ENCODE data around the gene KIAA1671.

The KIAA1671 gene

DNA sequence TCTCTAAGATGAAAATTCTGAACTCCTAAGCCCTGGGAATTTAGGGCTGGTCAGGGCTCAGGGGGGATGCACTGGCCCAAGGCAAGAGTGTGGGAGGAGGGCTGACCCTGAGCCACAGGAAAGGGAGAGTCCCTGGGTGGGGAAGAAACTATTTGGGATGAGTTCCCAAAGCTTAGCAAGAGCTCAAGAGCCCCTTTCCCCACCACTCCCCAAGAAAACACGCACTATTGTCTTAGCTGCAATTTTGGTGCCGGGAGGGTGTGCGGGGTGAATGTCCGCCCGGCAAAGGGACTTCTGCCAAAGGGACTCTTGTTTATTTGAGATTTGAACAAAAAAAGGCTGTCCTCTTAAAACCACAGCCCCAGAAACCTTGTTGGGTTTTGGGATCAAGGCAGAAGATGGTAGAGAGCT, 37.0 kb downstream of the KIAA1671 start:
- in situ Hi-C loops (cut with HindIII; ENCODE audit: low pct_ligation_motif_present, low sequenced_read_pairs), result no loop called here
- TF ChIP-seq, protein P1, sequence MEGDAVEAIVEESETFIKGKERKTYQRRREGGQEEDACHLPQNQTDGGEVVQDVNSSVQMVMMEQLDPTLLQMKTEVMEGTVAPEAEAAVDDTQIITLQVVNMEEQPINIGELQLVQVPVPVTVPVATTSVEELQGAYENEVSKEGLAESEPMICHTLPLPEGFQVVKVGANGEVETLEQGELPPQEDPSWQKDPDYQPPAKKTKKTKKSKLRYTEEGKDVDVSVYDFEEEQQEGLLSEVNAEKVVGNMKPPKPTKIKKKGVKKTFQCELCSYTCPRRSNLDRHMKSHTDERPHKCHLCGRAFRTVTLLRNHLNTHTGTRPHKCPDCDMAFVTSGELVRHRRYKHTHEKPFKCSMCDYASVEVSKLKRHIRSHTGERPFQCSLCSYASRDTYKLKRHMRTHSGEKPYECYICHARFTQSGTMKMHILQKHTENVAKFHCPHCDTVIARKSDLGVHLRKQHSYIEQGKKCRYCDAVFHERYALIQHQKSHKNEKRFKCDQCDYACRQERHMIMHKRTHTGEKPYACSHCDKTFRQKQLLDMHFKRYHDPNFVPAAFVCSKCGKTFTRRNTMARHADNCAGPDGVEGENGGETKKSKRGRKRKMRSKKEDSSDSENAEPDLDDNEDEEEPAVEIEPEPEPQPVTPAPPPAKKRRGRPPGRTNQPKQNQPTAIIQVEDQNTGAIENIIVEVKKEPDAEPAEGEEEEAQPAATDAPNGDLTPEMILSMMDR (IDR thresholded peaks at IDR 0.05; ENCODE audit: low read depth, low read length, missing control alignments), result no peak
- Histone ChIP-seq H3K27ac (no peak overlapping the region), H3K27me3 (replicated peaks) (no peaks in the 10 kb centered on the region), H3K4me3 (ENCODE audit: low read depth, low read length) (no peak overlapping the region), H3K36me3 (replicated peaks) (no peaks in the 10 kb centered on the region)
- DNase-seq, result no peak

DNA sequence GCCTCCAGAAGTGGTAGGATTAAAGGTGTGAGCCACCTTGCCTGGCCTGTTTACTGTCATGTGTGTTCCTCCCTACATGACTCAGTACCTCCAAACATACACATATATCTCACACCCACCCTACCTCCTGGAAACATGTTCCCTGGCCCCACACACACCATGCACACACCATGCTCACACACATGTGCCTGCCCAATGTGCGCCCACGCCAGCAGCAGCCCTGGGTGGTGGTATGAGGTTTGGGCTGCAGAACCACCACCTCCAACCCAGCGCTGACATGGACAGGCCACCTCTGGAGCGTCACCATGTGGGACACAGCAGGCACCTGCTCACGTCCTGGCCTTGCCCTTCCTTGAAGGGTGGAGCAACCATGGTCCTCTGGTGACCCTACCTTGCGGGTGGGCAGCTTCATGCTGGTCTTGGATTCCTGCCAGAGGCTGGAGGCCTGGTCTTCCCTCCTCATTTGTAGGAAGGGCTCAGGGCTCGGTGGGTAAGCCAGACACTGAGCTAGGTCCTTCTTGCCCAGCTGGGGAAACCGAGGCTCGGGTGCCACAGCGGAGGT, 37.9 kb downstream of the KIAA1671 start:
- in situ Hi-C loops (cut with HindIII; ENCODE audit: low pct_ligation_motif_present, low sequenced_read_pairs), result no loop called here
- Histone ChIP-seq H3K27ac (no peak overlapping the region), H3K36me3 (replicated peaks) (no peaks in the 10 kb centered on the region)

DNA sequence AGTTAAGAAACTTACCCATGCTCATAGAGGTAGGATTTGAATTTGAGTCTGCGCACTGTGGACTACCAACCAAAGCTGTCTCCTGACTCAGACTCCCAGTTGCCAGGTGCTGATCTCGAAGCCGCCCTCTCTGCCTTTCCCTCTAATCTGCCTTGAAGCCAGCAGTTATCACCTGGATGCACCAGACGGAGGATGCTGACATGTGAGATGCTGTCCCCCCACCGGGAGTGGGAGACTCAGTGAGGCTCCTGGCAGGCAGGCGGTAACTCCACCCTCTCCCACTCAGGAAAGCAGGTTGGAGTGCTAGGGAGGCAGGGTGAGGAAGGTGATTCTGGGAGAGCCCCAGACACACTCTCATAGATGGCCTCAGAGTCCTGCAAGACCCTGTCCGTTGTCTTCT, 40.4 kb downstream of the KIAA1671 start:
- no peaks in the 10 kb centered on the region for H3K27me3 ChIP-seq (replicated peaks)
- H3K27ac ChIP-seq, result no peak overlapping the region
- TF ChIP-seq, protein P1 (IDR thresholded peaks at IDR 0.05; ENCODE audit: low read depth, low read length, missing control alignments), result no peak
- DNase-seq, result no peak
- in situ Hi-C loops (cut with HindIII; ENCODE audit: low pct_ligation_motif_present, low sequenced_read_pairs), result no loop called here
- no peak overlapping the region for H3K4me3 ChIP-seq (ENCODE audit: low read depth, low read length)
- H3K36me3 ChIP-seq (replicated peaks), result no peaks in the 10 kb centered on the region

More for the DNA sequence above, 37.9 kb downstream of the KIAA1671 start:
- Histone ChIP-seq H3K27me3 (replicated peaks) (no peaks in the 10 kb centered on the region), H3K4me3 (ENCODE audit: low read depth, low read length) (no peak overlapping the region)
- TF ChIP-seq, protein P1 (IDR thresholded peaks at IDR 0.05; ENCODE audit: low read depth, low read length, missing control alignments), result no peak
- no peak for DNase-seq

DNA sequence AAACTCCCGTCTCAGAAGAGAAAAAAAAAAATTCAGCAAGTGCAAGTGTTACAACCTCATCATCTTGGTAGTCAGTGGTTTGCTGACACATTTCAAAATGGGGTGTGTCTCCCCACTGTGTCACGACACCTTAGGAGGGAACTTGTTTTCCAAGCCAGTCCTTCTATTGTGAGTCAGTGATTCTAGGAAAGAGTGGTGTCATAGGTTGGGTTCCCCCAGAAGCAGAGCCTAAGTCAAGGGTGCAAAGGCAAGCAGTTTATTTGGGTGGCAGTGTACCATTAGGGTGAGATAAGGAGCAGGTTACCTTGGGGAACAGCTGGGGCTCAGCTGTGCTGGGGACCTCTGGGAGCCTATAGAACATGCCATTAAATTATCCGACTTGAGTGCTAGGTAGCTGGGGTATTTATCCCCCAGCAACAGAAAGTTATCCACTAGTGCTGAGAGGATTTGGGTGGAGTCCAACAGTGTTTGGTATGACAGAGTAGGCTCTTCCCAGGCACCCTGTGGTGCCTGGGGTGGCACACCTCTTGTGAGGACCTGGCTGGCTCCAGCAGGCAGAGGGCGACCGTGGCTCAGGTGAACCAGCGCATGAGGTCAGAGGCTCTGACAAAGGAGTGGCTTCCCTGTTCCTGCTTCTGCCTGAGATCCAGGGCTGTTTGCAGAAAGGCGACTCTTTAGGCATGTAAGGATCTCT, 41.7 kb downstream of the KIAA1671 start:
- no peak for DNase-seq
- no peak overlapping the region for H3K27ac ChIP-seq
- H3K27me3 ChIP-seq (replicated peaks), result no peaks in the 10 kb centered on the region
- H3K4me3 ChIP-seq (ENCODE audit: low read depth, low read length), result no peak overlapping the region
- in situ Hi-C loops (cut with HindIII; ENCODE audit: low pct_ligation_motif_present, low sequenced_read_pairs), result no loop called here
- H3K36me3 ChIP-seq (replicated peaks), result no peaks in the 10 kb centered on the region
- TF ChIP-seq, protein P1 (IDR thresholded peaks at IDR 0.05; ENCODE audit: low read depth, low read length, missing control alignments), result no peak

DNA sequence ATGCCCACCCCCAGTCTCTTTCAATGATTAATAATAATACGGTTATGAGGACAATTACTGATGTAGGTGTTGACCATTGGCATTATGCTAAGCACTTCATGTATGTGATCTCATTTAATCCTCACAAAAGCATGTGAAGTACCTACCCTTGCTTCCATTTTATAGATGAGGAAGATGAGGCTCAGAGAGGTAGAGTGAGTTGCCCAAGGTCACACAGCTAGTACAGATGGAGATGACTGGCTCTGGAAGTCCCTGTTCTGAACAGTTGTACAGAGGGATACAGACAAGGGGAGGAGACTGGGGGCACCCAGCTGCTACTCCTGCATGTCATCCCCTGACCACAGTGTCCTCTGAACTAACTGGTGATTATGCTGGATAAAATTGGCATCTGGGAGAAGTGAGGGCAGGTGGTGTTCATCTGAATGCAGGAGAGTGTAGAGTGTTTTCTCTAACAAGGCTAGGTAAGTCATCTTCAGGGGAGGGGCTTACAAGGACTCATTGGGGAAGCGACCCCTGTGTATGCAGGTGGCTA, 43.2 kb downstream of the KIAA1671 start:
- H3K27ac ChIP-seq, result no peak overlapping the region
- in situ Hi-C loops (cut with HindIII; ENCODE audit: low pct_ligation_motif_present, low sequenced_read_pairs), result no loop called here
- no peaks in the 10 kb centered on the region for H3K36me3 ChIP-seq (replicated peaks)
- TF ChIP-seq, protein P1 (IDR thresholded peaks at IDR 0.05; ENCODE audit: low read depth, low read length, missing control alignments), result no peak
- DNase-seq, result no peak
- H3K27me3 ChIP-seq (replicated peaks), result no peaks in the 10 kb centered on the region
- H3K4me3 ChIP-seq (ENCODE audit: low read depth, low read length), result no peak overlapping the region

Data from brain microvascular endothelial cell (primary cell).